Measurements from ENCODE around the gene IL17RC. TPM values are rescaled to one million over a fixed set of nuclear protein-coding genes. Genes with fewer than 3 reads are reported as not detected.

The IL17RC gene
- total RNA-seq, 1 donor from 2014 or later, result 16.9 TPM

DNA sequence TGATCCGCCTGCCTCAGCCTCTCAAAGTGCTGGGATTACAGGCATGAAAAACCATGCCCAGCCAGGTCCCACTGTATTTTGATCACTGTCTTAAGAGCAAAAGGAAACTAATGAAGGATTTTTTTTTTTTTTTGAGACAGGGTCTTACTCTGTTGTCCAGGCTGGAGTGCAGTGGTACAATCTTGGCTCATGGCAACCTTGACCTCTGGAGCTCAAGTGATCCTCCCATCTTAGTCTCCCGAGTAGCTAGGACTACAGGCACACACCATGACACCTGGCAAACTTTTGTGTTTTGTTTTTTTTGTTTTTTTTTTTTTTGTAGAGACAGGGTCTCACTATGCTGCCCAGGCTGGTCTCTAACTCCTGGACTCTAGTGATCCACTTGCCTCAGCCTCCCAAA lies 63.4 kb downstream of the IL17RC start:
- DNase-seq (ENCODE audit: low read depth in 2 of 2), result no peak

Other genes with a start within 250 kb of the IL17RC start
- not detected in 2 replicates for gene CPNE9, start 213.3 kb upstream of the IL17RC start, total RNA-seq
- gene BRPF1, start 185.4 kb upstream of the IL17RC start, total RNA-seq, result 12.2 and 17.8 TPM in 2 replicates
- 14.9 and 17.2 TPM in 2 replicates for gene OGG1, start 167.1 kb upstream of the IL17RC start, total RNA-seq
- 24.7 and 33.1 TPM in 2 replicates for gene CAMK1, start 147.2 kb upstream of the IL17RC start, total RNA-seq
- gene TADA3, start 124.6 kb upstream of the IL17RC start, total RNA-seq, result 23.7 and 26.2 TPM in 2 replicates
- gene ARPC4, start 124.0 kb upstream of the IL17RC start, total RNA-seq, result 251 and 317 TPM in 2 replicates
- gene TTLL3, start 106.8 kb upstream of the IL17RC start, total RNA-seq, result 4.1 and 7.6 TPM in 2 replicates
- 16.7 and 22.6 TPM in 2 replicates for gene RPUSD3, start 73.1 kb upstream of the IL17RC start, total RNA-seq
- not detected in 2 replicates for gene CIDEC, start 36.8 kb upstream of the IL17RC start, total RNA-seq
- 25.0 and 31.7 TPM in 2 replicates for gene JAGN1, start 26.5 kb upstream of the IL17RC start, total RNA-seq
- 0.13 TPM in 2 replicates for gene IL17RE, start 14.2 kb upstream of the IL17RC start, total RNA-seq
- gene CRELD1, start 16.7 kb downstream of the IL17RC start, total RNA-seq, result 22.0 and 33.5 TPM in 2 replicates
- 0.51 and 0.63 TPM in 2 replicates for gene PRRT3, start 35.3 kb downstream of the IL17RC start, total RNA-seq
- gene EMC3, start 69.7 kb downstream of the IL17RC start, total RNA-seq, result 38.1 and 44.9 TPM in 2 replicates
- gene FANCD2, start 109.3 kb downstream of the IL17RC start, total RNA-seq, result 11.3 and 20.4 TPM in 2 replicates
- gene FANCD2OS, start 191.2 kb downstream of the IL17RC start, total RNA-seq, result not detected in 2 replicates
- 127 and 138 TPM in 2 replicates for gene BRK1, start 198.6 kb downstream of the IL17RC start, total RNA-seq
- 42.5 and 48.3 TPM in 2 replicates for gene VHL, start 224.7 kb downstream of the IL17RC start, total RNA-seq
- gene IRAK2, start 247.8 kb downstream of the IL17RC start, total RNA-seq, result 60.3 and 65.1 TPM in 2 replicates